ENCODE data around the gene ACYP2. TPM values are rescaled to one million over a fixed set of nuclear protein-coding genes. Genes with fewer than 3 reads are reported as not detected.

Gene ACYP2
- total RNA-seq, 4 donors from 2014 or later: 15.6 to 25.1 (median 21.5) TPM

GRCh38 chr2:54191361-54192135 lies 76.1 kb downstream of the ACYP2 start:
- TF ChIP-seq CTCF (IDR thresholded peaks at IDR 0.05) (no peak), EP300 (IDR thresholded peaks at IDR 0.05) (no peak), POLR2A (IDR thresholded peaks at IDR 0.05) (no peak)
- WGBS, 2 donors: 93 to 98% methylated on average over 2 of the region's 2 CpGs

DNA sequence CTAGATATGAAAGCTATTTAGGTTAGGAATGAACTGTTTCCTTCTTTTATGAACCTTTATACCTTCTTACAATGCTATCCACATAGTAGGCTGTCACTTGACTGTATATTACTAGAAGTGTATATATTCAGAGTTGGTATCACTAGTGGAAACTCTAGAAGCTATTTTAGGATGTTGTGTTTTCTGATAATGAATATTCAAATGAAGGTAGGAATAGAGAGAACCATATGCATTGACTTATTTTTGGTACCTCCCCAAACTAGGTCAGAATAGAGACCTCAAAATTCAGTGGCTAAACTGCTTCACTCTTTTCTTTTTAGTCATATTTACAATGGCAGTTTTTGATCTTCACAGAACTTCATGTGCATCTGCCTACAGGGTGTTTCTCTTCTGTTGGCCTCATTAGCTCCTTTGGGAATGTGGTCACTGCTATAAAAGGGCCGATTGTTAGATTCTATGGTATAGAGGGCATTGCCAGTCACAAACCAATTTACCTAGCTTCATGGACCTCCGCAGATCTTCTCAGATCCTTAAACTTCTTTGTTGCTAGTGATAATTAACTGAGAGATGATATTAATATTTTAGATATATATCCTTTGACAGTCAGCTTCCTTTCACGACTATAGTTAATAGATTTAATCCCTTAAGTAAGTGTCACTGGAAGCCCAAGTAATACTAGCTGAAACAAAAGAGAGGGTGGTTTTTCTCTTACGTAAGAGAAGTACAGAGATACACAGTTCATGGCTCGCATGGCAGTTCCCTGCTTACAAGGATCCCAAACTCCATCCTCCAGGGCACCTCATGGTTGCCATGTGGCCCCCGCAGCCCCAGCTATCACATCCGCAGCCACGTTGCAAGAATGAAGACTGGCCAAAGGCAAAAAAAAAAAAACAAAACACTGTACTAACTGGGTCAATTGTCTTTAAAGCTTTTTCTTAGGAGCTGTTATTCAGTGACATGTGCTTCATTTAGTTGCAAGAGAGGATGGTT lies 79.6 kb downstream of the ACYP2 start:
- 91 to 94% methylated on average over 8 of the region's 8 CpGs for WGBS, 2 donors
- Histone ChIP-seq H3K4me3 (no peak overlapping the region), H3K36me3 (no peaks in the 10 kb centered on the region), H3K4me1 (no peaks in the 10 kb centered on the region), H3K9me3 (no peaks in the 10 kb centered on the region), H3K27ac (no peak overlapping the region), H3K27me3 (no peaks in the 10 kb centered on the region)
- TF ChIP-seq CTCF (IDR thresholded peaks at IDR 0.05) (no peak), EP300 (IDR thresholded peaks at IDR 0.05) (no peak), POLR2A (IDR thresholded peaks at IDR 0.05) (no peak)
- no peak for DNase-seq (ENCODE audit: low spot score in 2 of 2)

More at GRCh38 chr2:54191361-54192135, 76.1 kb downstream of the ACYP2 start:
- H3K27me3 ChIP-seq: no peaks in the 10 kb centered on the region
- no peaks in the 10 kb centered on the region for H3K9me3 ChIP-seq
- H3K4me3 ChIP-seq: no peak overlapping the region
- H3K4me1 ChIP-seq: no peaks in the 10 kb centered on the region
- H3K36me3 ChIP-seq: peaks cover 0 to 6% (median 0%) of the 10 kb centered on the region in 3 donors
- DNase-seq (ENCODE audit: low spot score in 2 of 2): no peak
- no peak overlapping the region for H3K27ac ChIP-seq

DNA sequence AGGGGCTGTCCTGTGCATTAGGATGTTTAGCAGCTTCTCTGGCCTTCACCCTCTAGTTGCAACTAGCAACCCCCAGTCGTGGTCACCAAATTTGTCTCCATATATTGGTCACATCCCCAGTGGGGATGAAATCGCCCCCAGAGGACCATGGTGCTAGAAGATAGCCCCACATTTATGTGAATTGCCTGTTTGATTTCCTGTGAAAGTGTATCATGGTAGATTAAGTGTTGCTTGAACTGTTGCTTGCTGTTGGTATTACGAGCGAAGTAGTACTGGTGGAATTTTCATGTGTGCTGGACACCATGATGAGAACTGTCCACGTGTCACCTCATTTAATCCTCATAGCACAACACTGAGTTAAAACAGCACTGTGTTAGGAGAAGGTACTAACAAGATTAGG lies 81.2 kb downstream of the ACYP2 start:
- no peaks in the 10 kb centered on the region for H3K9me3 ChIP-seq
- 94 to 96% methylated on average over 5 of the region's 5 CpGs for WGBS, 2 donors

DNA sequence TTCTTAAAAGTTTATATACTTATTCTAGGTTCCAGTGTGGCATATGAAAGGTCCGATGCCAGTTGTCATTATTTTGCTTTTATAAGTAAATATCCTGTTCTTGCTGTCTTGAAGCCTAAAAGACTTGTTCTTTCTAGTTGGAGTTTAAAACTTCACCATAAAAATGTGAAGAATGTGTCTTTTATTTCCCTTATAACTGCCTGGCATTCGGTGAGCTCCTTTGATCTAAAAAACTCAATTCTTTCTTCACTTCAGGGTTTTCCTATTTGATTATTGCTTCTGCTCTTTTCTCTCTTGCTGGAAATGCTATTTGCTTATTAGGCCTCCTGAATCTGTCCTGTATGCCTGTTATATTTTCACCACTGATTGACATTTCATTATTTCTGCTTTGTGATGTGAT lies 89.1 kb downstream of the ACYP2 start:
- H3K27me3 ChIP-seq: no peaks in the 10 kb centered on the region
- peaks cover 0 to 35% (median 10%) of the 10 kb centered on the region in 4 donors for H3K4me1 ChIP-seq
- DNase-seq (ENCODE audit: low spot score in 2 of 2): no peak
- TF ChIP-seq EP300 (IDR thresholded peaks at IDR 0.05): no peak
- TF ChIP-seq POLR2A (IDR thresholded peaks at IDR 0.05): no peak
- TF ChIP-seq CTCF (IDR thresholded peaks at IDR 0.05): no peak
- H3K9me3 ChIP-seq: no peaks in the 10 kb centered on the region
- H3K4me3 ChIP-seq: no peak overlapping the region
- H3K36me3 ChIP-seq: no peaks in the 10 kb centered on the region
- no peak overlapping the region for H3K27ac ChIP-seq
- 41 to 44% methylated on average over 2 of the region's 2 CpGs for WGBS, 2 donors

More for the DNA sequence above, 81.2 kb downstream of the ACYP2 start:
- H3K4me1 ChIP-seq: no peaks in the 10 kb centered on the region
- no peak overlapping the region for H3K27ac ChIP-seq
- TF ChIP-seq EP300 (IDR thresholded peaks at IDR 0.05): no peak
- no peak for TF ChIP-seq CTCF (IDR thresholded peaks at IDR 0.05)
- TF ChIP-seq POLR2A (IDR thresholded peaks at IDR 0.05): no peak
- no peaks in the 10 kb centered on the region for H3K36me3 ChIP-seq
- H3K27me3 ChIP-seq: no peaks in the 10 kb centered on the region
- no peak for DNase-seq (ENCODE audit: low spot score in 2 of 2)
- H3K4me3 ChIP-seq: no peak overlapping the region
